HL-60/S4 treated with retinoic acid at 250 ng/mL for 4 days and 3 days (cell line): Measurements from ENCODE around the gene GIPC3.

Experiments used
- in situ Hi-C: fragments of 300-500 bp; cut with MboI; formaldehyde crosslinking; loops from 2 replicates; pipeline ENCODE4 v1.7.0; 2022; ENCODE audit warnings: low sequenced_read_pairs

GIPC3 gene

DNA sequence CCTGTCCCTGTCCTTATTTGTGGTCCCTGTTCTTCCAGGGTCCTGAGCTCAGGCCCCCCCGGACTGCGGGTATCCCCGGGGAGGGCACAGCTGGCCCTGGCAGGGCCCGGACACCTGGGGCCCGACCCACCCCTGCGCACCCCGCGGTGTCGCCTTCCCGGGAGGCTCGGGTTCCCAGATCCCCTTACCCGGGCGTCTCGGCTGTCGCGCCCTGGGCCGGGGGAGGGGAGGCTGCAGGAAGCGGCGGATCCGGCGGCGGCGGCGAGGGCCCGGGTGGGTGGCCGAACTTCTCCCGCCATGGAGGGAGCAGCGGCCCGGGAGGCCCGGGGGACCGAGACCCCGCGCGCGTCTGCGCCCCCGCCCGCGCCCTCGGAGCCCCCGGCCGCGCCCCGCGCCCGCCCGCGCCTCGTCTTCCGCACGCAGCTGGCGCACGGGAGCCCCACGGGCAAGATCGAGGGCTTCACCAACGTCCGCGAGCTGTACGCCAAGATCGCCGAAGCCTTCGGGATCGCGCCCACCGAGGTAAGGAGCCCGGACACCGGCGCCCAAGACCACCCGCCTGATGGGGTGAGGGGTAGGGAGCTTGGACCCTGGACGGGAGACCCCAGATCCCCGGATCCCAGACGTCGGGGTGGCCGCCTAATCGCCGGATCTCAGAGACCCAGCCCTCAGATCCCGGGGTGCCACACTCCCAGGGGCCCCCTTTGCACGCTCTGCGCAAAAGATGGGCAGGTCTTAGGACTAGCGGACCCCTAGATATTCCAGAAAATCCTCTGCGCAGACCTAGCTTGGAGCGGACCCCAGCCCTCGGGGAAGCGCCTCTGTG lies at the start of gene GIPC3:
GIPC3 (plus strand) TSS at position 178 of the 826 bp plus-strand sequence; CDS start at position 298, 120 bp downstream.
- in situ Hi-C loops, result no loop called here

DNA sequence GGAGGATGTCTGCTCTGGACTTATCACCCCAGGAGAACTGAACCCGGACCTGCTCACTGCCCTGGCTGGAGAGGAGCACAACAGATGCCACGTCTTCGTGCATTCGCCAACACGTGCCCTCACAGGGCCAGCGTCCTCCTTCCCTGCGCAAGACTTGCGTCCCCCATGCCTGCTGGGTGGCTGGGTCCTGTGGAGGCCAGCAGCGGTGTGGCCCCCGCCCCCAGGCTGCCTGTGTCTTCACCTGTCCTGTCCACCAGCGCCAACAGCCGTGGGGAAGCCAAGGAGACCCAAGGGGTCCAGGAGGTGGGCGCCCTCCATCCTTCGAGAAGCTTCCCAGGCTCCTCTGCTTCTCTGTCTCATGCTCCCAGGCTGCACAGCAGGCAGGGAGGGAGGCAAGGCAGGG lies 49.7 kb upstream of the GIPC3 start:
- in situ Hi-C loops, result no loop called here

DNA sequence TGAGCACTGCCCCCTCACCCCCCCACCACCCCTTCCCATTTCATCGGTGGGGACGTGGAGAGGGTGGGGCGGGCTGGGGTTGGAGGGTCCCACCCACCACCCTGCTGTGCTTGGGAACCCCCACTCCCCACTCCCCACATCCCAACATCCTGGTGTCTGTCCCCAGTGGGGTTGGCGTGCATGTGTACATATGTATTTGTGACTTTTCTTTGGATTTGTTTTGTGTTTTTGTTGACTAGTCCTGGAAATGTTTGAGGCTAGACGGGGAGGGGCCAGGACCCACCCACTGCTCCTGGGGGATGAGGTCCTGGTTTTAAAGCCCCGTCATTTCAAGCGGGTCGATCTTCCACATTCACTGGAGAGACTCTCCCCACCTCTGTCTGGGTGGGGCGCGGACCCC lies 49.3 kb upstream of the GIPC3 start:
- in situ Hi-C loops, result no loop called here

DNA sequence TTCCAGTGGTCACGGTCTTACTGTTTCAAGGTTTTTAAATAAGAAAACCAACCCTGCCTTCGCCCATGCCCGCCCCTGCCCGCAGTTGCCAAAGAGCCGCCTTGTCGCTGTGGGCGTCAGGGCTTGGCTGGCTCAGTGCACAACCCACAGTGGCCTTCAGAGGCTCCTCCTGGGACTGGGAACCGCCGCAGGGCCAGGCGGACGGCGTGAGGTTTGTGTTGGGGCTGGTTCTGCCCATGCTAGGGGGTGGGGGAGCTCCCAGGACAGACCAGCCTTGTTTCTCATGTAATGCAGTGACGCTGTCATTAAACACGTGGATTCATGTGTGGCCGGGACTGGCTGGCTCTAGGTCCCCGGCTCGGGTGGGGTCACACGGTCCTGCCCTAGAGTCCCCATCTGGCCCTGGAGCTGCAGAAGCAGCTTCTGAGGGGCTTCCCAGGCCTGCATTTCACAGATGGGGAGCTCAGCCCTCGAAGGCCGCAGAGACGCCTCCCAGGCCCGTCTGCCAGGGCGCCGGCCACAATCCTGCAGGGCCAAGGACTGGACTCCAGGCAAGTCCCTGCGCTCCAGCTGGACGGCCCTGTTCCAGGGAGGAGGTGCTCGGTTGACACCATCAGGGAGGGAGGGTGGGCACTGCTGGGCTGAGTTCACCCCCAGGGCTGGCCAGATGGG lies 48.7 kb upstream of the GIPC3 start:
- in situ Hi-C loops, result no loop called here

DNA sequence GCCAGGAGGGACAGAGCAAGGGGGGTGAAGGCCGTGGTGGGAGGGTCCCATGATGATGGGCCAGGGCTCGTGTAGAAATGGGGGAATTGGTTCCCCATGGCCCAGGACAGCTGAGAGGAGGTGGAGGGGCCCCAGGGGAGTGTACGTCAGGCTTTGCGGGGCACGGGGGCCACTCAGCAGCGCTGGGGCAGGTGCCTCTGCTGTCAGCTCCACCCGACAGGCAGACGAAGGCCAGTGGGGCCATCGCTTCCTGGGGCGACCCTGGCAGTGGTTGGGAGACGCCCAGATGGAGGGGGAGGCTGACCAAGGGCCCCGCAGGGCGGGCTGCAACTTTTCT lies 48.2 kb upstream of the GIPC3 start:
- in situ Hi-C loops, result no loop called here

GRCh38 chr19:3537438-3538240 lies 47.6 kb upstream of the GIPC3 start:
- in situ Hi-C loops, result no loop called here

GRCh38 chr19:3538258-3538929 lies 46.9 kb upstream of the GIPC3 start:
- in situ Hi-C loops, result no loop called here

GRCh38 chr19:3538965-3539755 lies 46.1 kb upstream of the GIPC3 start, which contains the start of gene TEKTIP1:
TSS of gene TEKTIP1 (plus strand) at chr19:3539174. CDS start at chr19:3539178, 4 bp downstream.
- in situ Hi-C loops, result no loop called here

- in situ Hi-C loops, result no loop called here
These were observed 45.5 kb upstream of the GIPC3 start for GRCh38 chr19:3539756-3540118.

- in situ Hi-C loops, result no loop called here
These were observed 41.9 kb upstream of the GIPC3 start for GRCh38 chr19:3543150-3544057.

- in situ Hi-C loops, result no loop called here
These were observed 41.3 kb upstream of the GIPC3 start for GRCh38 chr19:3544058-3544376.

GRCh38 chr19:3544742-3545668 lies 40.3 kb upstream of the GIPC3 start:
- in situ Hi-C loops, result no loop called here

- in situ Hi-C loops, result no loop called here
These were observed 39.6 kb upstream of the GIPC3 start for GRCh38 chr19:3545669-3546034.

- in situ Hi-C loops, result no loop called here
These were observed 39.2 kb upstream of the GIPC3 start for GRCh38 chr19:3546119-3546518.

DNA sequence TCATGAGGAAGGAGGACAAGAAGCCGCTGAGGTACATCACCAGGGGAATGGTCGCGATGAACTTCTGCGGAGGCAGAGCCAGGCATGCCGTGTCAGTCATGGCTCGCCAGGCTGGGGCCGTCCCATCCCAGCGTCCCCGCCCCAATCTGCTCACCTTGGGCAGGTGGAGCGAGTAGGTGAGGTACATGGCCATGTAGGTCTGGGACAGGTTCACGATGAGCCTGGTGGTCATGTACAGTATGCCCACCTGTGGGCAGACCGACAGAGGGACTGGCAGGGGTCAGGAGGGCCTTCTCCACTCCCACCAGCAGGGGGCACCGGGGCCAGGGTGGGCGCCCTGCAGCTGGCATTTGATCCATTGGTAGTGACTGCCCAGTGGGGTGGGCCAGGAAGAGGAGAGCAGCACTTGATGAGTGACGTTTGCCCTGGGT lies 38.0 kb upstream of the GIPC3 start:
- in situ Hi-C loops, result no loop called here

- in situ Hi-C loops, result no loop called here
These were observed 37.5 kb upstream of the GIPC3 start for GRCh38 chr19:3547767-3548282.

GRCh38 chr19:3548606-3549005 lies 36.7 kb upstream of the GIPC3 start:
- in situ Hi-C loops, result no loop called here

DNA sequence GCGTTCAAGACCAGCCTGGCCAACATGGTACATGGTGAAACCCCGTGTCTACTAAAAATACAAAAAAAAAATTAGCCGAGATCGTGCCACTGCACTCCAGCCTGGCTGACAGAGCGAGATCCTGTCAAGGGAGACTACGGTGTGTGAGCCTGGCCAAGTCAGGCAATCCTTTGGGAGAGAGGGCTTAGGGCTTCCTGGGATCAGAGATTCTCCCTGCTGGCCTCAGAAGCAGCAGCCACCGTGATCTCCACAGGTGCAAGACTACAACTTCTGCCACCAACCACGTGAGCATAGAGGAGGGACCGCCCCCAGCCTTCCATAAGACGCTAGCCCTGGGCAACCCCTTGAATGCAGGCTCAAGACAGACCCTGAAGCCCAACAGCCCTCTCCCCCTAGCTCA lies 35.5 kb upstream of the GIPC3 start:
- in situ Hi-C loops, result no loop called here
